ENCODE measurements around the gene SPINK9. TPM values are rescaled to one million over a fixed set of nuclear protein-coding genes. Genes with fewer than 3 reads are reported as not detected.

SPINK9 gene
- total RNA-seq, 1 experiment from 2014 or later = not detected

DNA sequence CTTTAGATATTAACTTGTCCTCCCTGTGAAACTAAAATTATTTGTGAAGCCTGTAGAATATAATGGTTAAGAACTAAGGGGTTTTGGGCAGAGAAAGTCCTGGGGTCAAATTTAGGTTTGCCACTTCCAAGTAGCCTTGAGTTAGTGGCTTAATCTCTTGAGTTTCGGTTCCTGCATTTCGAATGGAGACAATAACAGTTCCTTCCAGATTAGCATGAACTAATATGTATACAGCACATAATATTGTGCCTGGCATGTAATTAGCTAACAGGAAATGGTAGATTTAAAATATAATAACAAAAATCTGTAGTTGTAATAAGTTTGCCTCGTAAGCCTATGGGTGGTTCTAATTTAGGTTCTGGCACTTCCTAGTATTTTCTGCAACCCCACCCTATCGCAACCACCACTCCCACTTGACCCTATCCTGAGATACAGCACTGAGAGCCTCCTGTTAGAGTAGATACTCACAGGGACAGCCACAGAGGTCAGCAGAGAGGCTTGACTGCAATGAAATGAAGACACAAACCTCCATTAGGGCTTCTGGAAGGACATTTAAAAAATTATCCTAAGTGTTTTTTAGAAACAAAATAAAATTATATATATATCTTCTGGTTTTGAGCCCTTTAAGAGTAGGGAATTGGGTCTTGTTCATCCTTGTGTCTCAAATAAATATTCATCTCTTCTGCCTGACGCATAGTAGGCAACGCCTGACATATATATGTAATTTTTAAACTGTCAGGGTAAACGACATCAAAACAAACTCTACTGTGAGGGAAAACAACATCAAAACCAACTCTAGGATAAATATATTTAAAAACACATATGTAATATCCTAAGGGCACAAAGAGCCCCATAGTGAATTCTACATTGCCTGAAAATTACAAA is 8.5 kb downstream of the SPINK9 start (continued):
- TF ChIP-seq SP1 (IDR thresholded peaks at IDR 0.05; ENCODE audit: low read depth) = no peak
- no peak for TF ChIP-seq ATF3 (IDR thresholded peaks at IDR 0.05)
- TF ChIP-seq RAD21 (IDR thresholded peaks at IDR 0.05; ENCODE audit: low read depth) = no peak
- no peak for TF ChIP-seq ZBTB33 (IDR thresholded peaks at IDR 0.05; ENCODE audit: extremely low read depth, insufficient replicate concordance, low read length)

GRCh38 chr5:148347706-148348105 is 12.3 kb downstream of the SPINK9 start:
- intact Hi-C loops (cut with micrococcal nuclease) = no loop called here
- Histone ChIP-seq H3K27me3 (ENCODE audit: insufficient read depth, low read length) (no peaks in the 10 kb centered on the region), H3K9me2 (ENCODE audit: insufficient read depth) (no peaks in the 10 kb centered on the region), H3K36me3 (ENCODE audit: control insufficient read depth in 1 of 2, insufficient read depth in 2 of 2, low read length in 2 of 2) (no peaks in the 10 kb centered on the region), H3K4me1 (ENCODE audit: control insufficient read depth in 1 of 2, insufficient read depth in 2 of 2, low read length in 2 of 2) (peaks cover 8 to 12% of the 10 kb centered on the region in 2 experiments; a peak in 3 of 4 replicates), H3K9me3 (ENCODE audit: control insufficient read depth in 1 of 2, insufficient read depth in 1 of 2, low read depth in 1 of 2, low read length in 2 of 2) (no peaks in the 10 kb centered on the region), H3K79me2 (ENCODE audit: insufficient read depth, low read length) (no peaks in the 10 kb centered on the region), H3K27ac (ENCODE audit: low read depth, low read length) (no peak overlapping the region), H3K4me3 (replicated peaks in 1 of 2; ENCODE audit: low read depth in 1 of 2, low read length in 2 of 2) (no peak overlapping the region), H4K20me1 (ENCODE audit: insufficient read depth) (no peaks in the 10 kb centered on the region), H2AFZ (ENCODE audit: low read depth, low read length, poor library complexity, severe bottlenecking) (no peak overlapping the region), H3K4me2 (ENCODE audit: low read length) (no peak overlapping the region), H3K9ac (ENCODE audit: low read length) (no peak overlapping the region)
- DNase-seq (ENCODE audit: low read depth, low spot score) = no peak
- no peak for TF ChIP-seq ZNF274 (IDR thresholded peaks at IDR 0.05; ENCODE audit: low read depth, low read length)
- no peak for TF ChIP-seq FOSL1 (IDR thresholded peaks at IDR 0.05; ENCODE audit: low read depth)
- TF ChIP-seq CBX3 (IDR thresholded peaks at IDR 0.05; ENCODE audit: low read depth) = no peak
- TF ChIP-seq EGR1 (IDR thresholded peaks at IDR 0.05; ENCODE audit: low read depth) = no peak
- no TSS peak for BruUV-seq (replicated peaks)
- ChIA-PET RAD21 (ENCODE audit: low non-redundant PET in 1 of 2, low total read pairs in 2 of 2, uncharacterized antibody in 2 of 2, unreplicated experiment in 2 of 2) (no interaction called here), POLR2A (no interaction called here), CTCF (no interaction called here)
- no peak for ATAC-seq
